ENCODE measurements around the gene XRCC1.
"Not testable (repeated sequence)": the region's sequence is repeated elsewhere in the genome, so short reads cannot be mapped to it uniquely, and the experiment has no call there.

- TF ChIP-seq, protein P1, sequence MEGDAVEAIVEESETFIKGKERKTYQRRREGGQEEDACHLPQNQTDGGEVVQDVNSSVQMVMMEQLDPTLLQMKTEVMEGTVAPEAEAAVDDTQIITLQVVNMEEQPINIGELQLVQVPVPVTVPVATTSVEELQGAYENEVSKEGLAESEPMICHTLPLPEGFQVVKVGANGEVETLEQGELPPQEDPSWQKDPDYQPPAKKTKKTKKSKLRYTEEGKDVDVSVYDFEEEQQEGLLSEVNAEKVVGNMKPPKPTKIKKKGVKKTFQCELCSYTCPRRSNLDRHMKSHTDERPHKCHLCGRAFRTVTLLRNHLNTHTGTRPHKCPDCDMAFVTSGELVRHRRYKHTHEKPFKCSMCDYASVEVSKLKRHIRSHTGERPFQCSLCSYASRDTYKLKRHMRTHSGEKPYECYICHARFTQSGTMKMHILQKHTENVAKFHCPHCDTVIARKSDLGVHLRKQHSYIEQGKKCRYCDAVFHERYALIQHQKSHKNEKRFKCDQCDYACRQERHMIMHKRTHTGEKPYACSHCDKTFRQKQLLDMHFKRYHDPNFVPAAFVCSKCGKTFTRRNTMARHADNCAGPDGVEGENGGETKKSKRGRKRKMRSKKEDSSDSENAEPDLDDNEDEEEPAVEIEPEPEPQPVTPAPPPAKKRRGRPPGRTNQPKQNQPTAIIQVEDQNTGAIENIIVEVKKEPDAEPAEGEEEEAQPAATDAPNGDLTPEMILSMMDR (IDR thresholded peaks at IDR 0.05) = not testable (repeated sequence)
- not testable (repeated sequence) for TF ChIP-seq POLR2A (IDR thresholded peaks at IDR 0.05)
These were observed 62.9 kb downstream of the XRCC1 start for GRCh38 chr19:43512399-43512798.
